ENCODE data around the gene IRF9. TPM values are rescaled to one million over a fixed set of nuclear protein-coding genes. Genes with fewer than 3 reads are reported as not detected.

The IRF9 gene
- total and polyA plus RNA-seq, 5 donors, result 44.5 to 103 (median 54.1) TPM

- Histone ChIP-seq H3K4me3 (ENCODE audit: low read length) (peak within 1 kb of the TSS; percentile 75), H3K4me1 (ENCODE audit: control insufficient read depth, insufficient read depth, low read length) (peaks cover 6% of the 10 kb centered on the region), H3K9me3 (ENCODE audit: control insufficient read depth, low read length) (no peaks in the 10 kb centered on the region), H3K27ac (ENCODE audit: low read length) (peak within 1 kb of the TSS; percentile 98), H3K27me3 (ENCODE audit: control insufficient read depth, insufficient read depth) (no peaks in the 10 kb centered on the region)
- intact Hi-C loops (cut with DNase I), result no loop called here
- WGBS, result under 1% methylated on average over 65 of the region's 65 CpGs
- DNase-seq (peak; percentile 100), ATAC-seq (peak; percentile 95 to 96)
Observed at GRCh38 chr14:24141097-24141880, 19.8 kb upstream of the IRF9 start, which contains the start of gene EMC9. EMC9 (minus strand) TSS chr14:24141591; CDS start chr14:24141304, 287 bp downstream.

DNA sequence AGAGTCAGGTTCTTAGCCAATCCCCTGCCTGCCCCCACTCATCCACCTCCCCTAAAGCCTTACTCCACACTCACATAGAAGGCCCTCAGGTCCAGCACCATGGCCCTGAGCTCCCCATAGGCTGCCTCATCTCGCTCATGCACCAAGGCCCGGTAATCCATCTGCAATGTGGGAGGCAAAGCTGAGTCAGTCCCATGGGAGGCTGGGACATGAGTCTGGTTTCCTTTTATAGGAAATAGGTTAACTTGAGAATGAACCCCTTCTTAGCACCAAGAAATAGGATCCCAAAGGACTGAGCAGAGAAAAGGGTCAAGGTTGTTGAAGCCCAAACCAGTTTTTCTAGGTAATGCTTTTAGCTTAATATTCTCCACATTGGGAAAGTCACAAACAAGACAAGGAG, 17.6 kb upstream of the IRF9 start:
- ATAC-seq, result no peak

DNA sequence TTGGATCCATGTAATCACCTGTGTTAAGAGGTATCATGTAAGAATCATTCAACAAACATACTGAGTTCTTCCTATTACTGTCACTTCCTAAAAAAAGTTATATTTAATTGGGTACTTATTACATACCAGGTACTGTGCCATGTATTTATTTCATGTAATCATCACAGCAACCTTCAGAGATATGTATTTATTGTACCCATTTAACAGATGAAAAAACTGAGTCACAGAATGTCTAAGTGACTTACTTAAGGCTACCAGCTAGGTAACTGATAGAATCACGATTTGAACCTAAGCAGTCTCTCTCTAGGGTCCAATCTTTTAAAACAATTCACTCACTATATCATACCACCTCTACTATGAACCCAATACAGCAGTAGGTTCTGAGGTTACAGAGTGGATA, 16.6 kb upstream of the IRF9 start:
- Histone ChIP-seq H3K27ac (ENCODE audit: low read length) (no peak overlapping the region), H3K9me3 (ENCODE audit: control insufficient read depth, low read length) (no peaks in the 10 kb centered on the region), H3K4me1 (ENCODE audit: control insufficient read depth, insufficient read depth, low read length) (peaks cover 13% of the 10 kb centered on the region), H3K4me3 (ENCODE audit: low read length) (no peak overlapping the region), H3K27me3 (ENCODE audit: control insufficient read depth, insufficient read depth) (no peaks in the 10 kb centered on the region)
- ATAC-seq (no peak), DNase-seq (no peak)
- intact Hi-C loops (cut with DNase I), result no loop called here
- WGBS, result 86% methylated on average over 1 of the region's 1 CpG

More for the DNA sequence above, 17.6 kb upstream of the IRF9 start:
- Histone ChIP-seq H3K27me3 (ENCODE audit: control insufficient read depth, insufficient read depth) (no peaks in the 10 kb centered on the region), H3K4me1 (ENCODE audit: control insufficient read depth, insufficient read depth, low read length) (peaks cover 12% of the 10 kb centered on the region), H3K9me3 (ENCODE audit: control insufficient read depth, low read length) (no peaks in the 10 kb centered on the region), H3K4me3 (ENCODE audit: low read length) (no peak overlapping the region), H3K27ac (ENCODE audit: low read length) (no peak overlapping the region)
- DNase-seq, result no peak
- WGBS, result 59% methylated on average over 2 of the region's 2 CpGs
- intact Hi-C loops (cut with DNase I), result no loop called here

GRCh38 chr14:24145219-24145618, 15.8 kb upstream of the IRF9 start:
- Histone ChIP-seq H3K27me3 (ENCODE audit: control insufficient read depth, insufficient read depth) (no peaks in the 10 kb centered on the region), H3K27ac (ENCODE audit: low read length) (no peak overlapping the region), H3K4me1 (ENCODE audit: control insufficient read depth, insufficient read depth, low read length) (peaks cover 12% of the 10 kb centered on the region), H3K9me3 (ENCODE audit: control insufficient read depth, low read length) (no peaks in the 10 kb centered on the region), H3K4me3 (ENCODE audit: low read length) (no peak overlapping the region)
- DNase-seq (no peak), ATAC-seq (no peak)
- intact Hi-C loops (cut with DNase I), result no loop called here
- WGBS, result 97% methylated on average over 2 of the region's 2 CpGs

GRCh38 chr14:24145690-24146452, 15.2 kb upstream of the IRF9 start:
- Histone ChIP-seq H3K4me1 (ENCODE audit: control insufficient read depth, insufficient read depth, low read length) (peaks cover 12% of the 10 kb centered on the region), H3K4me3 (ENCODE audit: low read length) (peak overlapping the region; percentile 57), H3K9me3 (ENCODE audit: control insufficient read depth, low read length) (no peaks in the 10 kb centered on the region), H3K27ac (ENCODE audit: low read length) (peak overlapping the region; percentile 95), H3K27me3 (ENCODE audit: control insufficient read depth, insufficient read depth) (no peaks in the 10 kb centered on the region)
- WGBS, result 18% methylated on average over 9 of the region's 9 CpGs
- ATAC-seq (no peak), DNase-seq (no peak)
- intact Hi-C loops (cut with DNase I), result no loop called here

GRCh38 chr14:24146453-24146977, 14.6 kb upstream of the IRF9 start, which contains the start of gene PSME2:
PSME2 (minus strand) TSS chr14:24146610; CDS start chr14:24146581, 29 bp downstream.
- peaks cover 12% of the 10 kb centered on the region for H3K4me1 ChIP-seq (ENCODE audit: control insufficient read depth, insufficient read depth, low read length)
- no peaks in the 10 kb centered on the region for H3K9me3 ChIP-seq (ENCODE audit: control insufficient read depth, low read length)
- peak; percentile 97 to 98 (median 97) for DNase-seq
- intact Hi-C loops (cut with DNase I), result no loop called here
- peak within 1 kb of the TSS; percentile 95 for H3K27ac ChIP-seq (ENCODE audit: low read length)
- ATAC-seq, result peak; percentile 88 to 91
- peak within 1 kb of the TSS; percentile 89 for H3K4me3 ChIP-seq (ENCODE audit: low read length)
- H3K27me3 ChIP-seq (ENCODE audit: control insufficient read depth, insufficient read depth), result no peaks in the 10 kb centered on the region
- WGBS, result under 1% methylated on average over 25 of the region's 25 CpGs

DNA sequence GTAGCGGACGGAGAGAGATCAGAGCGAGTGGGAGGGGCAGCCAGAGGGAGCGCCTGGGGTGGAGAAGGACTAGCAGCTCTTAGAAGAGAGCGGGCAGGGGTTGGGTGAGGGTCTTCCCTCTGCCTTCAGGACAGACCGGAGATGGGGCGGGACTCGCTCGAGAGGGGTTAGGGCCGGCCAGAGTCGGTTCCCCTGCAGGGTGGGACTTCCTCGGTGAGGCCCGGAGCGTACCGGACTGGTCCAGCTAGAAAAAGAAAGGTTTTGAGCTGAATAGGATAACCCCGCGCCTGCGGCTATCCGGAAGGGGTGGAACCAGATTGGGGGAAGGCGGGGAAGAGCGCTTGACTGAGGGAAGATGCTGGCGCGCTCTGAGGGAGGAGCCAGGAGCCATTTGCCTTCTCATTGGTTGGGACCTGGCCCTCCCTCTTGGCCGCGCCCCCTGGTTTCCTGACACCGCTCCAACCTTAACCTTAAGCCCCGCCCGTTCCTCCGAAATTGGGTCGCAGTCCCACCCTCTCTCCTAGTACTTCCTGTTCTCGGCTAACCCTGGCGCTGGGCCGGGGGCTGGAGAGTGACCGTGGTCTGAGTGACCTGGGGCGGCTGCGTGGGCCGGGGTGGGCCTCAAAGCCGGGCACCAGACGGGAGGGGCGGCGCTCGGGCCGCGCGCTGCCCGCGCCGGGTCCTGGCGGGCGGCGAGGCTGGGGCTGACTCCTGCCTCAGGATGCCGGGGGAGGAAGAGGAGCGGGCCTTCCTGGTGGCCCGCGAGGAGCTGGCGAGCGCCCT, 13.9 kb upstream of the IRF9 start, which contains the start of gene RNF31:
RNF31 (plus strand) TSS at position 521 of the 783 bp plus-strand sequence; CDS start at position 722, 201 bp downstream.
- peak; percentile 99 for DNase-seq
- Histone ChIP-seq H3K4me3 (ENCODE audit: low read length) (peak within 1 kb of the TSS; percentile 89), H3K9me3 (ENCODE audit: control insufficient read depth, low read length) (no peaks in the 10 kb centered on the region), H3K4me1 (ENCODE audit: control insufficient read depth, insufficient read depth, low read length) (peaks cover 12% of the 10 kb centered on the region), H3K27me3 (ENCODE audit: control insufficient read depth, insufficient read depth) (no peaks in the 10 kb centered on the region), H3K27ac (ENCODE audit: low read length) (peak within 1 kb of the TSS; percentile 95)
- under 1% methylated on average over 57 of the region's 57 CpGs for WGBS
- ATAC-seq, result peak; percentile 95 to 97
- intact Hi-C loops (cut with DNase I), result no loop called here

DNA sequence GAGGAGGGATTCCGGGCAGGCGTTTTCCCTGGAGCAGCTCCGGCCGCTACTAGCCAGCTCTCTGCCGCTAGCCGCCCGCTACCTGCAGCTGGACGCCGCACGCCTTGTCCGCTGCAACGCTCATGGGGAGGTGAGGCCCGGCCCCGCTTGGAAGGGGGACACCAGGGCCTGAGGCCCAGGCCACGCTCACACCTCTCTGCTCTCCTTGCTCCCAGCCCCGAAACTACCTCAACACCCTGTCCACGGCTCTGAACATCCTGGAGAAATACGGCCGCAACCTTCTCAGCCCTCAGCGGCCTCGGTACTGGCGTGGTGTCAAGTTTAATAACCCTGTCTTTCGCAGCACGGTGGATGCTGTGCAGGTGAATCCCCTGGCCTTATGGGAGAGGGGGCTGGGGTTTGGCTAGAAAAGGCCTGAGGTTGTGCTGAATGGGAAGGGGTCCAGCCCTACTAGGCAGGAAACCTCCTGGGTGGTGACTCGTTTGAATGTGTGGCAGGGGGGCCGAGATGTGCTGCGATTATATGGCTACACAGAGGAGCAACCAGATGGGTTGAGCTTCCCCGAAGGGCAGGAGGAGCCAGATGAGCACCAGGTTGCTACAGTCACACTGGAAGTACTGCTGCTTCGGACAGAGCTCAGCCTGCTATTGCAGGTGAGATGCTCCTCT, 13.2 kb upstream of the IRF9 start:
- DNase-seq, result no peak
- no peak for ATAC-seq
- intact Hi-C loops (cut with DNase I), result no loop called here
- 7% methylated on average over 29 of the region's 29 CpGs for WGBS
- Histone ChIP-seq H3K4me3 (ENCODE audit: low read length) (peak overlapping the region; percentile 89), H3K27me3 (ENCODE audit: control insufficient read depth, insufficient read depth) (no peaks in the 10 kb centered on the region), H3K4me1 (ENCODE audit: control insufficient read depth, insufficient read depth, low read length) (peaks cover 12% of the 10 kb centered on the region), H3K9me3 (ENCODE audit: control insufficient read depth, low read length) (no peaks in the 10 kb centered on the region), H3K27ac (ENCODE audit: low read length) (peak overlapping the region; percentile 77)

GRCh38 chr14:24149302-24149969, 11.6 kb upstream of the IRF9 start:
- ATAC-seq (no peak), DNase-seq (no peak)
- Histone ChIP-seq H3K9me3 (ENCODE audit: control insufficient read depth, low read length) (no peaks in the 10 kb centered on the region), H3K4me3 (ENCODE audit: low read length) (no peak overlapping the region), H3K27ac (ENCODE audit: low read length) (no peak overlapping the region), H3K4me1 (ENCODE audit: control insufficient read depth, insufficient read depth, low read length) (peaks cover 12% of the 10 kb centered on the region), H3K27me3 (ENCODE audit: control insufficient read depth, insufficient read depth) (no peaks in the 10 kb centered on the region)
- 95% methylated on average over 3 of the region's 3 CpGs for WGBS
- intact Hi-C loops (cut with DNase I), result no loop called here

DNA sequence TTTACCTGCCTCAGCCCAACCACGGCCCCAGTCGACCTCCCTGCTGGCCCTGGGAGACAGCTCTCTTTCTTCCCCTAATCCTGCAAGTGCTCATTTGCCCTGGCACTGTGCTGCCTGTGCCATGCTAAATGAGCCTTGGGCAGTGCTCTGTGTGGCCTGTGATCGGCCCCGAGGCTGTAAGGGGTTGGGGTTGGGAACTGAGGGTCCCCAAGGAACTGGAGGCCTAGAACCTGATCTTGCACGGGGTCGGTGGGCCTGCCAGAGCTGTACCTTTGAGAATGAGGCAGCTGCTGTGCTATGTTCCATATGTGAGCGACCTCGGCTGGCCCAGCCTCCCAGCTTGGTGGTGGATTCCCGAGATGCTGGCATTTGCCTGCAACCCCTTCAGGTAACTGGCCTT, 11.0 kb upstream of the IRF9 start:
- Histone ChIP-seq H3K4me3 (ENCODE audit: low read length) (no peak overlapping the region), H3K27me3 (ENCODE audit: control insufficient read depth, insufficient read depth) (no peaks in the 10 kb centered on the region), H3K9me3 (ENCODE audit: control insufficient read depth, low read length) (no peaks in the 10 kb centered on the region), H3K27ac (ENCODE audit: low read length) (no peak overlapping the region), H3K4me1 (ENCODE audit: control insufficient read depth, insufficient read depth, low read length) (peaks cover 12% of the 10 kb centered on the region)
- ATAC-seq (no peak), DNase-seq (no peak)
- intact Hi-C loops (cut with DNase I), result no loop called here
- WGBS, result 94% methylated on average over 9 of the region's 9 CpGs

Measured in right cardiac atrium (tissue), 5 donors.